ENCODE data around the gene PLCD4. TPM values are rescaled to one million over a fixed set of nuclear protein-coding genes. Genes with fewer than 3 reads are reported as not detected.

The PLCD4 gene
- total and polyA plus RNA-seq, 10 of the 15 experiments (the other 5 are each of a cell fraction or from before 2014, with no cell fraction given): under 0.01 to 1.5 (median 0.23) TPM; not detected in 2

- TF ChIP-seq JUND (IDR thresholded peaks at IDR 0.05; ENCODE audit: low read depth, low read length) (no peak), ZNF207 (IDR thresholded peaks at IDR 0.05; ENCODE audit: borderline replicate concordance) (no peak), SMAD1 (IDR thresholded peaks at IDR 0.05; ENCODE audit: low read depth, partially characterized antibody) (no peak), RCOR1 (conservative IDR thresholded peaks at IDR 0.05; ENCODE audit: low read depth, low read length) (no peak), ASH2L (IDR thresholded peaks at IDR 0.05; ENCODE audit: borderline replicate concordance, low read depth) (no peak), TCF3 (IDR thresholded peaks at IDR 0.05; ENCODE audit: borderline replicate concordance, insufficient read depth, low read depth, low read length) (no peak), TCF12 (IDR thresholded peaks at IDR 0.05; ENCODE audit: low read depth, low read length) (no peak), POLR2AphosphoS5 (IDR thresholded peaks at IDR 0.05; ENCODE audit: low read length) (no peak), TCF7 (IDR thresholded peaks at IDR 0.05; ENCODE audit: borderline replicate concordance) (no peak), REST (IDR thresholded peaks at IDR 0.05; ENCODE audit: low read depth, low read length) (no peak), ZZZ3 (IDR thresholded peaks at IDR 0.05; ENCODE audit: control insufficient read depth, insufficient read length, low read depth) (no peak), RELA (IDR thresholded peaks at IDR 0.05; ENCODE audit: borderline replicate concordance, partially characterized antibody) (no peak), NR2F1 (conservative IDR thresholded peaks at IDR 0.05) (no peak), CEBPB (IDR thresholded peaks at IDR 0.05; ENCODE audit: borderline replicate concordance in 1 of 2, low read depth in 2 of 2, low read length in 2 of 2) (no peak)
- TF ChIP-seq, protein P1, sequence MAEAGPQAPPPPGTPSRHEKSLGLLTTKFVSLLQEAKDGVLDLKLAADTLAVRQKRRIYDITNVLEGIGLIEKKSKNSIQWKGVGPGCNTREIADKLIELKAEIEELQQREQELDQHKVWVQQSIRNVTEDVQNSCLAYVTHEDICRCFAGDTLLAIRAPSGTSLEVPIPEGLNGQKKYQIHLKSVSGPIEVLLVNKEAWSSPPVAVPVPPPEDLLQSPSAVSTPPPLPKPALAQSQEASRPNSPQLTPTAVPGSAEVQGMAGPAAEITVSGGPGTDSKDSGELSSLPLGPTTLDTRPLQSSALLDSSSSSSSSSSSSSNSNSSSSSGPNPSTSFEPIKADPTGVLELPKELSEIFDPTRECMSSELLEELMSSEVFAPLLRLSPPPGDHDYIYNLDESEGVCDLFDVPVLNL (IDR thresholded peaks at IDR 0.05; ENCODE audit: low read depth, low read length): no peak
- TF ChIP-seq, protein P2, sequence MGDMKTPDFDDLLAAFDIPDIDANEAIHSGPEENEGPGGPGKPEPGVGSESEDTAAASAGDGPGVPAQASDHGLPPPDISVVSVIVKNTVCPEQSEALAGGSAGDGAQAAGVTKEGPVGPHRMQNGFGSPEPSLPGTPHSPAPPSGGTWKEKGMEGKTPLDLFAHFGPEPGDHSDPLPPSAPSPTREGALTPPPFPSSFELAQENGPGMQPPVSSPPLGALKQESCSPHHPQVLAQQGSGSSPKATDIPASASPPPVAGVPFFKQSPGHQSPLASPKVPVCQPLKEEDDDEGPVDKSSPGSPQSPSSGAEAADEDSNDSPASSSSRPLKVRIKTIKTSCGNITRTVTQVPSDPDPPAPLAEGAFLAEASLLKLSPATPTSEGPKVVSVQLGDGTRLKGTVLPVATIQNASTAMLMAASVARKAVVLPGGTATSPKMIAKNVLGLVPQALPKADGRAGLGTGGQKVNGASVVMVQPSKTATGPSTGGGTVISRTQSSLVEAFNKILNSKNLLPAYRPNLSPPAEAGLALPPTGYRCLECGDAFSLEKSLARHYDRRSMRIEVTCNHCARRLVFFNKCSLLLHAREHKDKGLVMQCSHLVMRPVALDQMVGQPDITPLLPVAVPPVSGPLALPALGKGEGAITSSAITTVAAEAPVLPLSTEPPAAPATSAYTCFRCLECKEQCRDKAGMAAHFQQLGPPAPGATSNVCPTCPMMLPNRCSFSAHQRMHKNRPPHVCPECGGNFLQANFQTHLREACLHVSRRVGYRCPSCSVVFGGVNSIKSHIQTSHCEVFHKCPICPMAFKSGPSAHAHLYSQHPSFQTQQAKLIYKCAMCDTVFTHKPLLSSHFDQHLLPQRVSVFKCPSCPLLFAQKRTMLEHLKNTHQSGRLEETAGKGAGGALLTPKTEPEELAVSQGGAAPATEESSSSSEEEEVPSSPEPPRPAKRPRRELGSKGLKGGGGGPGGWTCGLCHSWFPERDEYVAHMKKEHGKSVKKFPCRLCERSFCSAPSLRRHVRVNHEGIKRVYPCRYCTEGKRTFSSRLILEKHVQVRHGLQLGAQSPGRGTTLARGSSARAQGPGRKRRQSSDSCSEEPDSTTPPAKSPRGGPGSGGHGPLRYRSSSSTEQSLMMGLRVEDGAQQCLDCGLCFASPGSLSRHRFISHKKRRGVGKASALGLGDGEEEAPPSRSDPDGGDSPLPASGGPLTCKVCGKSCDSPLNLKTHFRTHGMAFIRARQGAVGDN (IDR thresholded peaks at IDR 0.05): no peak
- TF ChIP-seq, protein P3, sequence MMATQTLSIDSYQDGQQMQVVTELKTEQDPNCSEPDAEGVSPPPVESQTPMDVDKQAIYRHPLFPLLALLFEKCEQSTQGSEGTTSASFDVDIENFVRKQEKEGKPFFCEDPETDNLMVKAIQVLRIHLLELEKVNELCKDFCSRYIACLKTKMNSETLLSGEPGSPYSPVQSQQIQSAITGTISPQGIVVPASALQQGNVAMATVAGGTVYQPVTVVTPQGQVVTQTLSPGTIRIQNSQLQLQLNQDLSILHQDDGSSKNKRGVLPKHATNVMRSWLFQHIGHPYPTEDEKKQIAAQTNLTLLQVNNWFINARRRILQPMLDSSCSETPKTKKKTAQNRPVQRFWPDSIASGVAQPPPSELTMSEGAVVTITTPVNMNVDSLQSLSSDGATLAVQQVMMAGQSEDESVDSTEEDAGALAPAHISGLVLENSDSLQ (IDR thresholded peaks at IDR 0.05): no peak
- TF ChIP-seq, protein P4, sequence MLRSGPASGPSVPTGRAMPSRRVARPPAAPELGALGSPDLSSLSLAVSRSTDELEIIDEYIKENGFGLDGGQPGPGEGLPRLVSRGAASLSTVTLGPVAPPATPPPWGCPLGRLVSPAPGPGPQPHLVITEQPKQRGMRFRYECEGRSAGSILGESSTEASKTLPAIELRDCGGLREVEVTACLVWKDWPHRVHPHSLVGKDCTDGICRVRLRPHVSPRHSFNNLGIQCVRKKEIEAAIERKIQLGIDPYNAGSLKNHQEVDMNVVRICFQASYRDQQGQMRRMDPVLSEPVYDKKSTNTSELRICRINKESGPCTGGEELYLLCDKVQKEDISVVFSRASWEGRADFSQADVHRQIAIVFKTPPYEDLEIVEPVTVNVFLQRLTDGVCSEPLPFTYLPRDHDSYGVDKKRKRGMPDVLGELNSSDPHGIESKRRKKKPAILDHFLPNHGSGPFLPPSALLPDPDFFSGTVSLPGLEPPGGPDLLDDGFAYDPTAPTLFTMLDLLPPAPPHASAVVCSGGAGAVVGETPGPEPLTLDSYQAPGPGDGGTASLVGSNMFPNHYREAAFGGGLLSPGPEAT (IDR thresholded peaks at IDR 0.05; ENCODE audit: low read depth): no peak
Observed at GRCh38 chr2:218569661-218570500, 37.8 kb upstream of the PLCD4 start (continued).

All from GM12878 (cell line).